GM12892 (cell line): ENCODE measurements around the gene CPED1.

ENCODE experiments used
- POLR2A ChIP-seq: IDR thresholded peaks from 2 replicates; pipeline ENCODE4 v1.6.1; 2011; ENCODE audit warnings: low read depth, low read length, control low read depth
- TAF1 ChIP-seq: IDR thresholded peaks from 2 replicates; pipeline ENCODE4 v1.6.1; 2011; ENCODE audit warnings: low read depth, mild to moderate bottlenecking, control low read depth, low read length, borderline replicate concordance

- no peak for TF ChIP-seq POLR2A
- TF ChIP-seq TAF1 = no peak
Measured at GRCh38 chr7:121023194-121023593, 34.7 kb downstream of the CPED1 start.
